SJSA1 (cell line): Measurements from ENCODE around the gene CEP78. TPM values are rescaled to one million over a fixed set of nuclear protein-coding genes. Genes with fewer than 3 reads are reported as not detected.
"Not testable (repeated sequence)": the region's sequence is repeated elsewhere in the genome, so short reads cannot be mapped to it uniquely, and the experiment has no call there.

ENCODE experiments used
- DNase-seq, 2 experiments: peaks; one replicate each; pipeline ENCODE4 v3.0.0-alpha.2; 2015 to 2020; ENCODE audit warnings: low spot score in 2 of 2, low read depth in 1 of 2
- H3K27ac ChIP-seq: fragments of 250-450 bp; sonication (Bioruptor Pico); 2 replicates; pipeline ENCODE4 v1.5.1; 2020; ENCODE audit warnings: mild to moderate bottlenecking, moderate library complexity
- H3K27me3 ChIP-seq: fragments of 250-450 bp; sonication (Bioruptor Pico); replicated peaks from 2 replicates; pipeline ENCODE4 v1.5.1; 2020; ENCODE audit warnings: mild to moderate bottlenecking, moderate library complexity
- H3K36me3 ChIP-seq: fragments of 250-450 bp; sonication (Bioruptor Pico); 2 replicates; pipeline ENCODE4 v1.5.1; 2020; ENCODE audit warnings: mild to moderate bottlenecking
- H3K4me1 ChIP-seq: fragments of 250-450 bp; sonication (Bioruptor Pico); replicated peaks from 2 replicates; pipeline ENCODE4 v1.6.1; 2021; ENCODE audit warnings: mild to moderate bottlenecking
- H3K4me3 ChIP-seq: fragments of 250-450 bp; sonication (Bioruptor Pico); 2 replicates; pipeline ENCODE4 v1.5.1; 2020; ENCODE audit warnings: mild to moderate bottlenecking
- H3K9me3 ChIP-seq: fragments of 250-450 bp; sonication (Bioruptor Pico); replicated peaks from 2 replicates; pipeline ENCODE4 v1.5.1; 2020; ENCODE audit warnings: mild to moderate bottlenecking
- total RNA-seq: library from RNA; depleted of rRNA; stranded (reverse); fragments of >200 nt; shearing (Covaris generic); gene quantifications from 2 replicates; pipeline ENCODE4 v1.2.3, GENCODE V29; 2014

The CEP78 gene
- total RNA-seq, 1 experiment from 2014 or later = 53.4 TPM

GRCh38 chr9:78213712-78214111 lies 22.2 kb upstream of the CEP78 start:
- H3K9me3 ChIP-seq = no peaks in the 10 kb centered on the region
- H3K4me1 ChIP-seq = no peaks in the 10 kb centered on the region
- DNase-seq = no peak
- no peaks in the 10 kb centered on the region for H3K27me3 ChIP-seq
- no peaks in the 10 kb centered on the region for H3K36me3 ChIP-seq
- no peak overlapping the region for H3K4me3 ChIP-seq
- no peak overlapping the region for H3K27ac ChIP-seq

GRCh38 chr9:78214492-78214891 lies 21.4 kb upstream of the CEP78 start:
- no peaks in the 10 kb centered on the region for H3K9me3 ChIP-seq
- H3K4me3 ChIP-seq = no peak overlapping the region
- no peaks in the 10 kb centered on the region for H3K36me3 ChIP-seq
- H3K27ac ChIP-seq = no peak overlapping the region
- no peak for DNase-seq
- H3K27me3 ChIP-seq = no peaks in the 10 kb centered on the region
- no peaks in the 10 kb centered on the region for H3K4me1 ChIP-seq

GRCh38 chr9:78215706-78216105 lies 20.2 kb upstream of the CEP78 start:
- no peak overlapping the region for H3K4me3 ChIP-seq
- no peak overlapping the region for H3K27ac ChIP-seq
- H3K4me1 ChIP-seq = no peaks in the 10 kb centered on the region
- DNase-seq = no peak
- no peaks in the 10 kb centered on the region for H3K36me3 ChIP-seq
- no peaks in the 10 kb centered on the region for H3K9me3 ChIP-seq
- H3K27me3 ChIP-seq = no peaks in the 10 kb centered on the region

GRCh38 chr9:78218890-78219289 lies 17.0 kb upstream of the CEP78 start:
- H3K36me3 ChIP-seq = no peaks in the 10 kb centered on the region
- no peaks in the 10 kb centered on the region for H3K9me3 ChIP-seq
- H3K4me1 ChIP-seq = no peaks in the 10 kb centered on the region
- H3K27me3 ChIP-seq = no peaks in the 10 kb centered on the region
- H3K4me3 ChIP-seq = no peak overlapping the region
- no peak for DNase-seq
- H3K27ac ChIP-seq = no peak overlapping the region

- Histone ChIP-seq H3K4me1 (no peaks in the 10 kb centered on the region), H3K27me3 (no peaks in the 10 kb centered on the region), H3K4me3 (no peak overlapping the region), H3K9me3 (no peaks in the 10 kb centered on the region), H3K36me3 (no peaks in the 10 kb centered on the region), H3K27ac (no peak overlapping the region)
- DNase-seq = no peak
These were observed 14.4 kb upstream of the CEP78 start for GRCh38 chr9:78221425-78221824.

GRCh38 chr9:78221841-78222240 lies 14.0 kb upstream of the CEP78 start:
- H3K27me3 ChIP-seq, H3K36me3 ChIP-seq, DNase-seq, H3K9me3 ChIP-seq, H3K4me1 ChIP-seq, H3K27ac ChIP-seq, H3K4me3 ChIP-seq: not testable (repeated sequence)

GRCh38 chr9:78230761-78231160 lies 5.1 kb upstream of the CEP78 start:
- no peak for DNase-seq
- H3K36me3 ChIP-seq = no peaks in the 10 kb centered on the region; the same call in 1 of the 2 replicates
- no peaks in the 10 kb centered on the region for H3K27me3 ChIP-seq
- H3K4me1 ChIP-seq = peaks cover 7% of the 10 kb centered on the region
- no peaks in the 10 kb centered on the region for H3K9me3 ChIP-seq
- no peak overlapping the region for H3K27ac ChIP-seq
- H3K4me3 ChIP-seq = no peak overlapping the region

- not testable (repeated sequence) for H3K36me3 ChIP-seq, H3K9me3 ChIP-seq, H3K27ac ChIP-seq, H3K27me3 ChIP-seq, DNase-seq, H3K4me3 ChIP-seq
- peaks cover 11% of the 10 kb centered on the region for H3K4me1 ChIP-seq
These were observed 3.4 kb upstream of the CEP78 start for GRCh38 chr9:78232471-78232870.

GRCh38 chr9:78234810-78235209 lies 1.1 kb upstream of the CEP78 start:
- Histone ChIP-seq H3K9me3 (no peaks in the 10 kb centered on the region), H3K4me3 (peak overlapping the region; percentile 91), H3K36me3 (peaks cover 12% of the 10 kb centered on the region), H3K4me1 (peaks cover 12% of the 10 kb centered on the region), H3K27me3 (no peaks in the 10 kb centered on the region), H3K27ac (peak overlapping the region; percentile 79)
- peak in 1 of 2 experiments; percentile 44 for DNase-seq

GRCh38 chr9:78235256-78235761 lies 566 bp upstream of the CEP78 start:
- Histone ChIP-seq H3K27ac (peak overlapping the region; percentile 79), H3K36me3 (peaks cover 13% of the 10 kb centered on the region), H3K9me3 (no peaks in the 10 kb centered on the region), H3K4me3 (peak overlapping the region; percentile 91), H3K4me1 (peaks cover 12% of the 10 kb centered on the region), H3K27me3 (no peaks in the 10 kb centered on the region)
- peak in 1 of 2 experiments; percentile 47 for DNase-seq

GRCh38 chr9:78236551-78236910 lies 656 bp downstream of the CEP78 start:
- H3K27ac ChIP-seq = peak overlapping the region; percentile 79
- H3K4me3 ChIP-seq = peak overlapping the region; percentile 91
- peaks cover 13% of the 10 kb centered on the region for H3K36me3 ChIP-seq
- DNase-seq = no peak
- H3K27me3 ChIP-seq = no peaks in the 10 kb centered on the region
- peaks cover 12% of the 10 kb centered on the region for H3K4me1 ChIP-seq
- H3K9me3 ChIP-seq = no peaks in the 10 kb centered on the region

- DNase-seq = no peak
These were observed 2.5 kb downstream of the CEP78 start for GRCh38 chr9:78238046-78239038.

GRCh38 chr9:78239506-78239905 lies 3.6 kb downstream of the CEP78 start:
- Histone ChIP-seq H3K36me3 (peaks cover 30% of the 10 kb centered on the region), H3K4me1 (peaks cover 10% of the 10 kb centered on the region), H3K27ac (no peak overlapping the region), H3K27me3 (no peaks in the 10 kb centered on the region), H3K4me3 (no peak overlapping the region), H3K9me3 (no peaks in the 10 kb centered on the region)
- DNase-seq = no peak

More at GRCh38 chr9:78238046-78239038, 2.5 kb downstream of the CEP78 start:
- no peaks in the 10 kb centered on the region for H3K27me3 ChIP-seq
- H3K36me3 ChIP-seq = peaks cover 24% of the 10 kb centered on the region
- H3K27ac ChIP-seq = no peak overlapping the region
- H3K4me1 ChIP-seq = peaks cover 12% of the 10 kb centered on the region
- no peaks in the 10 kb centered on the region for H3K9me3 ChIP-seq
- no peak overlapping the region for H3K4me3 ChIP-seq

- no peak for DNase-seq
- Histone ChIP-seq H3K4me3 (no peak overlapping the region), H3K4me1 (0 out of 2 replicates have a peak, but pooled peaks cover 4% of the 10 kb centered on the region)
These were observed 6.2 kb downstream of the CEP78 start for GRCh38 chr9:78242041-78242440.

More at GRCh38 chr9:78242041-78242440, 6.2 kb downstream of the CEP78 start:
- Histone ChIP-seq H3K27ac (no peak overlapping the region), H3K9me3 (no peaks in the 10 kb centered on the region), H3K36me3 (peaks cover 33% of the 10 kb centered on the region), H3K27me3 (no peaks in the 10 kb centered on the region)
